WTC11 (cell line): Measurements from ENCODE around the gene CMKLR1.

Experiments used
- ATF1 ChIP-seq: sonication (generic); formaldehyde crosslinking; IDR thresholded peaks from 2 replicates; pipeline ENCODE4 v1.8.1; 2023; ENCODE audit warnings: mild to moderate bottlenecking, moderate library complexity, missing genetic modification reagents
- ESRRA ChIP-seq: sonication (generic); formaldehyde crosslinking; IDR thresholded peaks from 2 replicates; pipeline ENCODE4 v1.8.1; 2022; ENCODE audit warnings: mild to moderate bottlenecking, missing genetic modification reagents, borderline replicate concordance
- HMGA2 ChIP-seq: fragments of 250-450 bp; sonication (Bioruptor Pico); IDR thresholded peaks from 2 replicates; pipeline ENCODE4 v1.4.0; 2021; ENCODE audit warnings: mild to moderate bottlenecking, moderate library complexity
- NFE2L1 ChIP-seq: sonication (generic); formaldehyde crosslinking; IDR thresholded peaks from 2 replicates; pipeline ENCODE4 v1.8.1; 2023; ENCODE audit warnings: missing genetic modification reagents
- NR2C2 ChIP-seq: sonication (generic); formaldehyde crosslinking; IDR thresholded peaks from 2 replicates; pipeline ENCODE4 v1.8.0; 2022; ENCODE audit warnings: mild to moderate bottlenecking, missing genetic modification reagents
- NR3C1 ChIP-seq: sonication (generic); formaldehyde crosslinking; conservative IDR thresholded peaks from 2 replicates; pipeline ENCODE4 v1.8.1; 2023; ENCODE audit warnings: low read depth, mild to moderate bottlenecking, missing genetic modification reagents
- ZNF423 ChIP-seq: fragments of 250-450 bp; sonication (Bioruptor Pico); IDR thresholded peaks from 2 replicates; pipeline ENCODE4 v2.1.2; 2022; ENCODE audit warnings: mild to moderate bottlenecking, moderate library complexity
- TF ChIP-seq, protein P1 (sequence below): fragments of 200-600 bp; IDR thresholded peaks from 2 replicates; pipeline ENCODE4 v1.8.0; 2022; ENCODE audit warnings: antibody characterized with exemption
- TF ChIP-seq, protein P2 (sequence below): sonication (generic); formaldehyde crosslinking; conservative IDR thresholded peaks from 2 replicates; pipeline ENCODE4 v1.8.1; 2022; ENCODE audit warnings: mild to moderate bottlenecking, missing genetic modification reagents
- TF ChIP-seq, protein P3 (sequence below): fragments of 250-450 bp; sonication (Bioruptor Pico); IDR thresholded peaks from 2 replicates; pipeline ENCODE4 v2.1.2; 2022; ENCODE audit warnings: mild to moderate bottlenecking, moderate library complexity
- TF ChIP-seq, protein P4 (sequence below): sonication (generic); formaldehyde crosslinking; IDR thresholded peaks from 2 replicates; pipeline ENCODE4 v1.8.0; 2023; ENCODE audit warnings: missing genetic modification reagents
- TF ChIP-seq, protein P5 (sequence below): sonication (generic); formaldehyde crosslinking; IDR thresholded peaks from 2 replicates; pipeline ENCODE4 v1.8.1; 2022; ENCODE audit warnings: low read depth, missing genetic modification reagents, borderline replicate concordance
- TF ChIP-seq, protein P6 (sequence below): sonication (generic); formaldehyde crosslinking; IDR thresholded peaks from 2 replicates; pipeline ENCODE4 v1.8.1; 2023; ENCODE audit warnings: mild to moderate bottlenecking, missing genetic modification reagents, borderline replicate concordance
- TF ChIP-seq, protein P7 (sequence below): sonication (generic); formaldehyde crosslinking; IDR thresholded peaks from 2 replicates; pipeline ENCODE4 v1.8.0; 2022; ENCODE audit warnings: mild to moderate bottlenecking, missing genetic modification reagents

DNA sequence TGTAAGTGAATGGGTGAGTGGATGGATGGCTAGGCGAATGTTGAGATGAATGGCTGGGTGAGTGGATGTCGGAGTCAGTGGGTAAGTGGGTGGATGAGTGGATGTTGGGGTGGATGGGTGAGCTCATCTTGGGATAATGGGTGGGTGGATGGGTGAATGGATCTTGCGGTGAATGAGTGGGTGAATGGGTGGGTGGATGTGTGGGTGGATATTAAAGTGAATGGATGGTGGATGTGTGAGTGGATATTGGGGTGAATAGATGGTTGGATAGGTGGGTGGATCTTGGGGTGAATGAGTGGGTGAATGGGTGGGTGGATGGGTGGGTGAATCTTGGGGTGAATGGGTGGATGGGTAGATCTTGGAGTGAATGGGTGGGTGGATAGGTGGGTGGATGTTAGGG is 51.9 kb downstream of the CMKLR1 start:
- TF ChIP-seq, protein P1, sequence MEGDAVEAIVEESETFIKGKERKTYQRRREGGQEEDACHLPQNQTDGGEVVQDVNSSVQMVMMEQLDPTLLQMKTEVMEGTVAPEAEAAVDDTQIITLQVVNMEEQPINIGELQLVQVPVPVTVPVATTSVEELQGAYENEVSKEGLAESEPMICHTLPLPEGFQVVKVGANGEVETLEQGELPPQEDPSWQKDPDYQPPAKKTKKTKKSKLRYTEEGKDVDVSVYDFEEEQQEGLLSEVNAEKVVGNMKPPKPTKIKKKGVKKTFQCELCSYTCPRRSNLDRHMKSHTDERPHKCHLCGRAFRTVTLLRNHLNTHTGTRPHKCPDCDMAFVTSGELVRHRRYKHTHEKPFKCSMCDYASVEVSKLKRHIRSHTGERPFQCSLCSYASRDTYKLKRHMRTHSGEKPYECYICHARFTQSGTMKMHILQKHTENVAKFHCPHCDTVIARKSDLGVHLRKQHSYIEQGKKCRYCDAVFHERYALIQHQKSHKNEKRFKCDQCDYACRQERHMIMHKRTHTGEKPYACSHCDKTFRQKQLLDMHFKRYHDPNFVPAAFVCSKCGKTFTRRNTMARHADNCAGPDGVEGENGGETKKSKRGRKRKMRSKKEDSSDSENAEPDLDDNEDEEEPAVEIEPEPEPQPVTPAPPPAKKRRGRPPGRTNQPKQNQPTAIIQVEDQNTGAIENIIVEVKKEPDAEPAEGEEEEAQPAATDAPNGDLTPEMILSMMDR, result no peak
- no peak for TF ChIP-seq ZNF423 (CRISPR knock-in tag)
- TF ChIP-seq, protein P2, sequence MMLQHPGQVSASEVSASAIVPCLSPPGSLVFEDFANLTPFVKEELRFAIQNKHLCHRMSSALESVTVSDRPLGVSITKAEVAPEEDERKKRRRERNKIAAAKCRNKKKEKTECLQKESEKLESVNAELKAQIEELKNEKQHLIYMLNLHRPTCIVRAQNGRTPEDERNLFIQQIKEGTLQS, result no peak
- TF ChIP-seq ESRRA (CRISPR knock-in tag), result no peak
- TF ChIP-seq, protein P3, sequence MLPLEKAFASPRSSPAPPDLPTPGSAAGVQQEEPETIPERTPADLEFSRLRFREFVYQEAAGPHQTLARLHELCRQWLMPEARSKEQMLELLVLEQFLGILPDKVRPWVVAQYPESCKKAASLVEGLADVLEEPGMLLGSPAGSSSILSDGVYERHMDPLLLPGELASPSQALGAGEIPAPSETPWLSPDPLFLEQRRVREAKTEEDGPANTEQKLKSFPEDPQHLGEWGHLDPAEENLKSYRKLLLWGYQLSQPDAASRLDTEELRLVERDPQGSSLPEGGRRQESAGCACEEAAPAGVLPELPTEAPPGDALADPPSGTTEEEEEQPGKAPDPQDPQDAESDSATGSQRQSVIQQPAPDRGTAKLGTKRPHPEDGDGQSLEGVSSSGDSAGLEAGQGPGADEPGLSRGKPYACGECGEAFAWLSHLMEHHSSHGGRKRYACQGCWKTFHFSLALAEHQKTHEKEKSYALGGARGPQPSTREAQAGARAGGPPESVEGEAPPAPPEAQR (CRISPR knock-in tag), result no peak
- TF ChIP-seq, protein P4, sequence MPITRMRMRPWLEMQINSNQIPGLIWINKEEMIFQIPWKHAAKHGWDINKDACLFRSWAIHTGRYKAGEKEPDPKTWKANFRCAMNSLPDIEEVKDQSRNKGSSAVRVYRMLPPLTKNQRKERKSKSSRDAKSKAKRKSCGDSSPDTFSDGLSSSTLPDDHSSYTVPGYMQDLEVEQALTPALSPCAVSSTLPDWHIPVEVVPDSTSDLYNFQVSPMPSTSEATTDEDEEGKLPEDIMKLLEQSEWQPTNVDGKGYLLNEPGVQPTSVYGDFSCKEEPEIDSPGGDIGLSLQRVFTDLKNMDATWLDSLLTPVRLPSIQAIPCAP, result no peak
- TF ChIP-seq, protein P5, sequence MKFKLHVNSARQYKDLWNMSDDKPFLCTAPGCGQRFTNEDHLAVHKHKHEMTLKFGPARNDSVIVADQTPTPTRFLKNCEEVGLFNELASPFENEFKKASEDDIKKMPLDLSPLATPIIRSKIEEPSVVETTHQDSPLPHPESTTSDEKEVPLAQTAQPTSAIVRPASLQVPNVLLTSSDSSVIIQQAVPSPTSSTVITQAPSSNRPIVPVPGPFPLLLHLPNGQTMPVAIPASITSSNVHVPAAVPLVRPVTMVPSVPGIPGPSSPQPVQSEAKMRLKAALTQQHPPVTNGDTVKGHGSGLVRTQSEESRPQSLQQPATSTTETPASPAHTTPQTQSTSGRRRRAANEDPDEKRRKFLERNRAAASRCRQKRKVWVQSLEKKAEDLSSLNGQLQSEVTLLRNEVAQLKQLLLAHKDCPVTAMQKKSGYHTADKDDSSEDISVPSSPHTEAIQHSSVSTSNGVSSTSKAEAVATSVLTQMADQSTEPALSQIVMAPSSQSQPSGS, result no peak
- TF ChIP-seq NR3C1 (CRISPR knock-in tag), result no peak
- TF ChIP-seq, protein P6, sequence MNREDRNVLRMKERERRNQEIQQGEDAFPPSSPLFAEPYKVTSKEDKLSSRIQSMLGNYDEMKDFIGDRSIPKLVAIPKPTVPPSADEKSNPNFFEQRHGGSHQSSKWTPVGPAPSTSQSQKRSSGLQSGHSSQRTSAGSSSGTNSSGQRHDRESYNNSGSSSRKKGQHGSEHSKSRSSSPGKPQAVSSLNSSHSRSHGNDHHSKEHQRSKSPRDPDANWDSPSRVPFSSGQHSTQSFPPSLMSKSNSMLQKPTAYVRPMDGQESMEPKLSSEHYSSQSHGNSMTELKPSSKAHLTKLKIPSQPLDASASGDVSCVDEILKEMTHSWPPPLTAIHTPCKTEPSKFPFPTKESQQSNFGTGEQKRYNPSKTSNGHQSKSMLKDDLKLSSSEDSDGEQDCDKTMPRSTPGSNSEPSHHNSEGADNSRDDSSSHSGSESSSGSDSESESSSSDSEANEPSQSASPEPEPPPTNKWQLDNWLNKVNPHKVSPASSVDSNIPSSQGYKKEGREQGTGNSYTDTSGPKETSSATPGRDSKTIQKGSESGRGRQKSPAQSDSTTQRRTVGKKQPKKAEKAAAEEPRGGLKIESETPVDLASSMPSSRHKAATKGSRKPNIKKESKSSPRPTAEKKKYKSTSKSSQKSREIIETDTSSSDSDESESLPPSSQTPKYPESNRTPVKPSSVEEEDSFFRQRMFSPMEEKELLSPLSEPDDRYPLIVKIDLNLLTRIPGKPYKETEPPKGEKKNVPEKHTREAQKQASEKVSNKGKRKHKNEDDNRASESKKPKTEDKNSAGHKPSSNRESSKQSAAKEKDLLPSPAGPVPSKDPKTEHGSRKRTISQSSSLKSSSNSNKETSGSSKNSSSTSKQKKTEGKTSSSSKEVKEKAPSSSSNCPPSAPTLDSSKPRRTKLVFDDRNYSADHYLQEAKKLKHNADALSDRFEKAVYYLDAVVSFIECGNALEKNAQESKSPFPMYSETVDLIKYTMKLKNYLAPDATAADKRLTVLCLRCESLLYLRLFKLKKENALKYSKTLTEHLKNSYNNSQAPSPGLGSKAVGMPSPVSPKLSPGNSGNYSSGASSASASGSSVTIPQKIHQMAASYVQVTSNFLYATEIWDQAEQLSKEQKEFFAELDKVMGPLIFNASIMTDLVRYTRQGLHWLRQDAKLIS (CRISPR knock-in tag), result no peak
- no peak for TF ChIP-seq NFE2L1 (CRISPR knock-in tag)
- TF ChIP-seq, protein P7, sequence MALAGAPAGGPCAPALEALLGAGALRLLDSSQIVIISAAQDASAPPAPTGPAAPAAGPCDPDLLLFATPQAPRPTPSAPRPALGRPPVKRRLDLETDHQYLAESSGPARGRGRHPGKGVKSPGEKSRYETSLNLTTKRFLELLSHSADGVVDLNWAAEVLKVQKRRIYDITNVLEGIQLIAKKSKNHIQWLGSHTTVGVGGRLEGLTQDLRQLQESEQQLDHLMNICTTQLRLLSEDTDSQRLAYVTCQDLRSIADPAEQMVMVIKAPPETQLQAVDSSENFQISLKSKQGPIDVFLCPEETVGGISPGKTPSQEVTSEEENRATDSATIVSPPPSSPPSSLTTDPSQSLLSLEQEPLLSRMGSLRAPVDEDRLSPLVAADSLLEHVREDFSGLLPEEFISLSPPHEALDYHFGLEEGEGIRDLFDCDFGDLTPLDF, result no peak
- no peak for TF ChIP-seq HMGA2
- TF ChIP-seq NR2C2 (CRISPR knock-in tag), result no peak
- TF ChIP-seq ATF1 (CRISPR knock-in tag), result no peak
